ENCODE data around the gene NR3C2. TPM values are rescaled to one million over a fixed set of nuclear protein-coding genes. Genes with fewer than 3 reads are reported as not detected.

NR3C2 gene
- polyA plus RNA-seq (2011; rRNA removed) = 0.06 and 0.18 TPM in 2 replicates
- polyA minus RNA-seq (2011; rRNA and poly(A)+ RNA removed) = 0.19 TPM in 1 of 2 replicates, not detected in the other

GRCh38 chr4:148441986-148442831 lies at the start of gene NR3C2:
TSS of gene NR3C2 (minus strand) at chr4:148442414.
- ChIA-PET POLR2A (no interaction called here), CTCF (no interaction called here)
- H3K36me3 ChIP-seq (ENCODE audit: control insufficient read depth, insufficient read depth, low read length) = no peaks in the 10 kb centered on the region
- H3K27me3 ChIP-seq (ENCODE audit: control insufficient read depth, insufficient read depth, low read length) = peaks cover 22% of the 10 kb centered on the region
- H3K4me3 ChIP-seq (ENCODE audit: low read depth, low read length) = peak within 1 kb of the TSS; percentile 67
- peak; percentile 80 for DNase-seq (ENCODE audit: low read depth)
- no peak for TF ChIP-seq CTCF (IDR thresholded peaks at IDR 0.05; ENCODE audit: insufficient read depth, low read depth, low read length)

- DNase-seq (ENCODE audit: low read depth) = no peak
- ChIA-PET POLR2A (no interaction called here), CTCF (no interaction called here)
Observed at GRCh38 chr4:148487181-148487580, 45.0 kb upstream of the NR3C2 start.

GRCh38 chr4:148481636-148482035 lies 39.4 kb upstream of the NR3C2 start:
- no peak for DNase-seq (ENCODE audit: low read depth)
- TF ChIP-seq CTCF (IDR thresholded peaks at IDR 0.05; ENCODE audit: insufficient read depth, low read depth, low read length) = no peak
- H3K27me3 ChIP-seq (ENCODE audit: control insufficient read depth, insufficient read depth, low read length) = no peaks in the 10 kb centered on the region
- CTCF ChIA-PET = interaction anchor here (1.4 kb wide), 1 partner anchor 14 kb away, joined by 3 read pairs; no protein-coding TSS in a partner anchor
- no peak overlapping the region for H3K4me3 ChIP-seq (ENCODE audit: low read depth, low read length)
- H3K36me3 ChIP-seq (ENCODE audit: control insufficient read depth, insufficient read depth, low read length) = no peaks in the 10 kb centered on the region
- POLR2A ChIA-PET = no interaction called here

More at GRCh38 chr4:148487181-148487580, 45.0 kb upstream of the NR3C2 start:
- no peak for TF ChIP-seq CTCF (IDR thresholded peaks at IDR 0.05; ENCODE audit: insufficient read depth, low read depth, low read length)
- H3K4me3 ChIP-seq (ENCODE audit: low read depth, low read length) = no peak overlapping the region
- no peaks in the 10 kb centered on the region for H3K36me3 ChIP-seq (ENCODE audit: control insufficient read depth, insufficient read depth, low read length)
- H3K27me3 ChIP-seq (ENCODE audit: control insufficient read depth, insufficient read depth, low read length) = no peaks in the 10 kb centered on the region

GRCh38 chr4:148477276-148477675 lies 35.1 kb upstream of the NR3C2 start:
- DNase-seq (ENCODE audit: low read depth) = no peak
- Histone ChIP-seq H3K27me3 (ENCODE audit: control insufficient read depth, insufficient read depth, low read length) (no peaks in the 10 kb centered on the region), H3K36me3 (ENCODE audit: control insufficient read depth, insufficient read depth, low read length) (no peaks in the 10 kb centered on the region), H3K4me3 (ENCODE audit: low read depth, low read length) (no peak overlapping the region)
- no peak for TF ChIP-seq CTCF (IDR thresholded peaks at IDR 0.05; ENCODE audit: insufficient read depth, low read depth, low read length)
- ChIA-PET POLR2A (no interaction called here), CTCF (no interaction called here)

GRCh38 chr4:148469938-148470337 lies 27.7 kb upstream of the NR3C2 start:
- no peak for DNase-seq (ENCODE audit: low read depth)
- Histone ChIP-seq H3K4me3 (ENCODE audit: low read depth, low read length) (no peak overlapping the region), H3K27me3 (ENCODE audit: control insufficient read depth, insufficient read depth, low read length) (no peaks in the 10 kb centered on the region), H3K36me3 (ENCODE audit: control insufficient read depth, insufficient read depth, low read length) (no peaks in the 10 kb centered on the region)
- POLR2A ChIA-PET = no interaction called here
- TF ChIP-seq CTCF (IDR thresholded peaks at IDR 0.05; ENCODE audit: insufficient read depth, low read depth, low read length) = no peak
- CTCF ChIA-PET = no interaction called here
